GF-D8 (cell line): ENCODE measurements around the gene TBXAS1.

ENCODE experiments used
- DNase-seq: peaks from one replicate; lab custom pipeline; 2025; lab: John Stamatoyannopoulos, UW

Gene TBXAS1

DNA sequence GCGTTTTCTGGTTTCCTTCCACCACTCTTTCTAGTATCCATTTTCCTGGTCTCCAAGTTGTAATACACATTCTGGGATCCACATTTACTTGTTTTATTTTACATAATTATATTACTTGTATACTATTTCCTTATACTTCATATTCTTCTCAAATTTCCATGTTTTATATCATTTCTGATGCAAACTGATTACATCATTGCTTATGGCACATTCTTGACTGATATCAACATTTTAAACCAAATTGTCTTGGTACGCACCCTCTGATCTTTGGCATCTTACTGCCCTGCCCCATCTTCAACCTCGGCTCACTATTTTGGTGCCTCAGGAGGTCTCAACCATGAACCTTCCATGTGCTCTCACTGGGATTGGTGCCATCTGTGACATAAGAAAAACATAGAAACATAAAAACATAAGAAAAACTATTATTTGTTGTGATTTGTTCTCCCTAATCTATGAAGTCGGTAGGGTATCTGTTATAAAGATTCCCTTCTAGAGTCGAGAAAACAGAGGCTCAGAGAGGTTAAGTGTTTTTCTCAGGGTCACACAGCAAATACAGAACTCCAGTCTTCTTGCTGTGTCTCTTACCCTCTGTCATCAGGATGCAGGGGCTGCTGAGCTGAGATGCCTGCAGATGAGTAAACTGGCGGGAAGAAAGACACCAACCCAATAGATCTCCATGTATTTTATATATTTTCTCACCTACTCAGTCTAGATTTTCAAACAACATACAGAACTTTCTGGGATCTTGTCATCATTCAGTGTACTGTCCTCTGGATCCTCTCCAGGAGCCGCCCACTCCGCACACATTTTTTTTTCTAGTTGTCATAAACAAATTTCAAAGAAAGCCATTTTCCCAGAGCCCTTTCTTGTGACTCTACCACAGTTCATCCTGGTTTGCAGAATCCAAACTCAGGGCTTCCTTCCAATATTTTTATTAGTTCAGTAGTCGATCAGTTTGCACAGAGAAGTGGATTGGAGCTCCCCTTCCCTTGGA lies 154.2 kb downstream of the TBXAS1 start:
- DNase-seq = no peak

DNA sequence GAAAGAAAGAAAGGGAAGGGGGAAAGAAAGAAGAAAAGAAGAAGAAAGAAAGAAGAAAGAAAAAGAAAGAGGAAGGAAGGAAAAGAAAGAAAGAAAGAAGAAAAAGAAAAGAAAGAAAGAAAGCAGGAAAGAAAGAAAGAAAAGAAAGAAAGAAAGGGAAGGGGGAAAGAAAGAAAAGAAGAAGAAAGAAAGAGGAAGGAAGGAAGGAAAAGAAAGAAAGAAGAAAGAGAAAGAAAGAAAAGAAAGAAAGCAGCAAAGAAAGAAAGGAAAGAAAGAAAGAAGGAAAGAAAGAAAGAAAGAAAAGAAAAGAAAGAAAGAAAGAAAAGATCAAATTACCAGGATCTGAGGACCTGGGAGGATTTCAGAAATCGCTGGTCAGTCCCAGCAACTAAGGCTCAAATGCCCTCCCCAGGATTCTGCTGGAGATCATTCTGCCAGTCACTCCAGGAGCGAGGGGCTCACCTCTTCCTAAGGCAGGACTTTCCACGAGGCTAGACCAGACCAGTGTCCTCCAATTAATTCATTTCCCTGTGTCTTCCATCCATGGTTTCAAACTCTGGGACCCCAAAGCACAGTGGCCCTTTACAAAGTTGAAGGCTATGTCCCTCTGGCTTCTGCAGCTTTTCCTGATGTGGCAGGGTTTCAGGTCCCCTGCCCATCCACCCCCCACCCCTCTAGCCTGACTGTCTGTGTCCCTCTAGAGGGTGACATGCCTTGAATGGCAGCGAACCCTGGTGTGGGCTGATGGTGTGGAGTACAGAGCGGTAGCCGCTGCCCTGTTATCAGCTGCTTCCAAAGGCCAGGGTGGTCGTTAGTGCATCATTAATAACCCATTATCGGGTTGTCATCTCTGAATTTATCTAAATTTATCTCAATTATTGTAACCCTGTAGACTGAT lies 155.8 kb downstream of the TBXAS1 start:
- no peak for DNase-seq

DNA sequence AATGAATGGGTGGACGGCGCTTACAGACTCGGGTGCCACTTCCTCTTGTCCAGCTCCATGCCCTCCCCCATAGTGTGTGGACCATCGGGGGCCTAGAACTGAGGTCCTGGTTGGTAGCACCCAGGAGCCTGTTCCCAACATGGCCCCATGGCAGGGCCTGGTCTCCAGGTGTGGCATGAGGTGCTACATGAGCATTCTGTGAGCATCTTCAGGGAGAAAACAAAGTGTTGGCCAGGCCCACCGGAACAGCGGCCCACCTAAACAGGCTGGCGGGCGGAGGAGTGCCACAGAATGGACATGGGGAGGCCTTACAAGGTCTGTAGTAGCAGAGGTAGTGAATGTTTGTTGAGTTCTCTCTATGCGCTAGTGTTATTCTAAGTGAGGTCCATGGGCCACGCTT lies 156.7 kb downstream of the TBXAS1 start:
- DNase-seq = no peak

DNA sequence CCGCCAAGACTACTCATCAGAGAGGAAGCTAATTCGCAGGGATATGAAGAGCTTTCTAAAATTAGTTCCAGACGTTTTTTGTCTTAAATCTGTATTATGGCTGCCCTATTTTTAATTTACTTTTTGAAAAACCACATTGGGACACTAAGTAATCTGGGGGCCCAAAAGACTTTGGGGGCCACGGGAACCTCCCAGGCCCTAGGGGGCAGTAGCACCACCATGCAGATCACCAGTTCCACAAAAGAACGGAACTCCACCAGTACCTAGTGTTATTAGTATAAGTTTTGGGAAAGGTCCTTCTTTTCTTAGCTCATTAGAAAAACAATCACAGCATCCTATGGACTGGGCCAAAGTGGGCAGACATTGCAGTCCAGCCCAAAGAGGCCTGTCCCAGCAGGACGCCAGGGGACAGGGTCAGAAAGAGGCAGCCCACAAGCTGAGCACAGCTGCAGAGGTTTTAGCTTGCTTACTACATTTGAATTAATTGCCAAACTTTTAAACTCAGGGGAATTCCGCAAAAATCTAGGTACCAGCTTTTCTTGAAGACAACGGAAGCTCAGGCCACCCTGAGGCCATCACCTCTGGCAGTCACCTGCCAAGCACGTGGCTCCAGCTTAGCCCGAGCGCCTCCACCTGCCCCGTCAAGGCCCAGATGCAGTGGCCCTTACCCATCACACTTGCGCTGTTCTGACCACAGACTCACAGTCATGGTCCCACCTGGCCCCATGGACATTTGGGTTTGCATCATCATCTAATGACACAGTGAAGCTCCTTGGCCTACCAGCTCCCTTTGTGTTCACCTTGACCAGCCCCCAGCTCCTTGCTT lies 158.8 kb downstream of the TBXAS1 start:
- no peak for DNase-seq

DNA sequence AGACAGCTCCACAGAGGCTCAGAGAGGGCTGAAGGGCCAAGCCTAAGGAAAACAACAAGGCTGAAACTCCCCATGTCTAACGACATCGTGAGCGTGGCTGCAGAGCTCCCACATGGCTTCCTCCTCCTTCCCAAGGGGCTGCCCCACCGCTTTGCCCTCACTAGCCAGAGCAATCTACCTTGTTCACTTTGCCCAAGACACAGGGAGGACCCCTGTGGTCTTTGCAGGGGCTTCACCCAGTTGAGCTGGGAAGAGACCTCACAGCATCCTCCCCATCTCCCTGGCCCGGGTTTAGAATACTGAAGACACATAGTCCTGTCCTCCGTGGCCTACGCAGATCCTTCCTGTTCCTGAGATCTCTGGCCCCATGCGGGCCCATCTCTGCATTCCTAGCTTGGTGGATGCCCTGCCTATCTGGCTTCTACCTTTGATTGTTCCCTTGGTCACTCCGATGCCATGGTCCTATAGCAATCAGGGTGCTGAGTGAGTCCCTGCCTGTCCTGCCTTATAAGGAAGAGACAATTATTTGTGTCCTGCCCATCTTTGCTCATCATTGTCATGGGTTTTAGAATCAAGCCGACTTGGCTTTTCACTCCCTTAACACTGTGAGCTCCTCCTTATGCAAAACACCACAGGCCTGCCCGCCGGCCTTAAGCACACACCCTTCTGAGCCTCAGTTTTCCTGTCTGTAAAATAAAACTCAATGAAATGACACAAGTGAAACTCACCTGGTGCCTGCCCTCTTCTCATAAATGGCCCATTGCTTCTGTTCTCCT lies 160.5 kb downstream of the TBXAS1 start:
- no peak for DNase-seq

DNA sequence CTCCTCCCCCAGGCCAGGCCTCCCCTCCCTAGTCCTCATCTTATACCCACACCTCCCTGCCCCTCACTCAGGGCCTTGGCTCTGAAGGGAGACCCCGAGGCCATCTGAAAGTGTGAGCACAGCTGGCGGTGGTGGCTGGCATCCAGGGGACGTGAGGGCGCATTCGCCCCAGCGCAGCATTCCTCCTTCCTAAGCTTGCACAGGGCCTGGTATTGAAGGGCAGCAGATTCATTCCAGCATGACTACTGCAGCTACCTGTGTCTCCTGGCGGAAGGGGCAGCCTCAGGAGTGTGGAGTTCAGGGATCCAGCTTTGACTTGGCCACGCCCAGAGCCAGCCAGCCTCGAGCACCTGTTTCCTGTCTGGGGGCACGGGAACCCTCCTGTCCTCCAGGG lies 161.1 kb downstream of the TBXAS1 start:
- no peak for DNase-seq

DNA sequence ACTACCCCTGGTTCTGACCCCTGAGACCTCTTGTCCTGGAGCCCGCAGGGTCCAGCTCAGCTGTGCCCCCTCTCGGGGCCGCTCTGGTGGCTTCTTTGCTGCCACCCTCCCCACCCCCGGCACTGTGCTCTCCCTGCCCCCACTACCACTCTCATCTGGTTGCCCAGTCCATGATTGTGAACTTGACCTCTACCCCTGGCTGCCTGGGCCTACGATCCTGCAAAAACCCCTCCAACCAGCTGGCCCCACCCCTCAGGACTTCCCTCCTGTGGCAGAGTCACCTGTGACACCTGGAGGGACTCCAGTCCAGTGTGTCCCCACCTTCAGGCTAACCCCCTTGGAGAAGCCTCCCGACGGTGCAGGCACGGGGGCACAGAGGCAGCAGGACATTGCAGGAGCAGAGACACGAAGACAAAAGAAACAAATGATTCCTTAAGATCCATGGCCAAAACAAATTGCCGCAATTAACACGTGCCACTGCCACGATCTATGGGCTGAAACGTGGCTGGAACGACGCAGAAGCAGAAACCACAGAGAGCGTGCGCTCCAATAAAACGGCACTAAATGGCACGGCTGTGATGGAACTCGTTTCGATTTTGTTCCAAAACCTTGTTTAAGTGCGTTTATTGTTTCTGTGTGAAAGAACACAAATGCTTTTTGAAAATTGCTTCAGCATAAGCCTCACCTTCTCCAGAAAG lies 161.7 kb downstream of the TBXAS1 start:
- no peak for DNase-seq

DNA sequence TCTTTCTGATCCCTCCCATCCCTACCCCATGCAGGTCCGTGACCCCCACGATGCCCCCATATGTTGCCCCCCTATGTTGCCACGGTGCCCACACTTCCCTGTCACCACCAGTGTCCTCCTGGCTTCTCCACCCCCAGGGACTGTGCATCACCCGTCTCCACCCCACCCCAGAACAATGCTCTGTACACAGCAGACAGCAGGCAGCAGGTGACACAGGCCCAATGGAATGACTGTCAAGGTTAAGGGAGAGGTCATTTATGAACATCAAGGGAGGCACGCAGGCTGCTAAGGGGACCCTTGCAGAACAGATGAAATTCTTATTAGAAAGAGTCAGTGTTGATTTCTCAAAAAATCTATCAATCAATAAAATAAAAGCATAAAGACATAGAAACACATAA lies 162.2 kb downstream of the TBXAS1 start:
- DNase-seq = no peak

DNA sequence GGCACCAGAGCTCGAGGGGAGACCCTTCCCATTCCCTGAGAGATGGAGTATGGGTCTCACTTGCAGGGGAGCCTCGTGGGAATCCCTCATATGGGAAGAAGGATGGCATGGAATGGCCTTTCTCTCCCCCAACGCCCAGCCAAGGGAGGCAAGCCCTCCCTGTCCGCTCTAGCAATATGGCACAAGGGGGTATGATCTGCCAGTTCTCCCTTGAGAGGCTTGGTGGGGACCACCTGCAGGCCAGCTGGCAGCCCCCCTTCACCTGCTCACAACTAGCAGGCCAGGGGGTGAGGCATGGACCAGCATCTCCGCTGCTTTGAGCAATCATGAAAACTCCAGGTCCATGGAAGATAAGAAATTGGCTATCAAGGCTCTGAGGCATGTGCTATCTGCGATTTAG lies 162.8 kb downstream of the TBXAS1 start:
- no peak for DNase-seq

DNA sequence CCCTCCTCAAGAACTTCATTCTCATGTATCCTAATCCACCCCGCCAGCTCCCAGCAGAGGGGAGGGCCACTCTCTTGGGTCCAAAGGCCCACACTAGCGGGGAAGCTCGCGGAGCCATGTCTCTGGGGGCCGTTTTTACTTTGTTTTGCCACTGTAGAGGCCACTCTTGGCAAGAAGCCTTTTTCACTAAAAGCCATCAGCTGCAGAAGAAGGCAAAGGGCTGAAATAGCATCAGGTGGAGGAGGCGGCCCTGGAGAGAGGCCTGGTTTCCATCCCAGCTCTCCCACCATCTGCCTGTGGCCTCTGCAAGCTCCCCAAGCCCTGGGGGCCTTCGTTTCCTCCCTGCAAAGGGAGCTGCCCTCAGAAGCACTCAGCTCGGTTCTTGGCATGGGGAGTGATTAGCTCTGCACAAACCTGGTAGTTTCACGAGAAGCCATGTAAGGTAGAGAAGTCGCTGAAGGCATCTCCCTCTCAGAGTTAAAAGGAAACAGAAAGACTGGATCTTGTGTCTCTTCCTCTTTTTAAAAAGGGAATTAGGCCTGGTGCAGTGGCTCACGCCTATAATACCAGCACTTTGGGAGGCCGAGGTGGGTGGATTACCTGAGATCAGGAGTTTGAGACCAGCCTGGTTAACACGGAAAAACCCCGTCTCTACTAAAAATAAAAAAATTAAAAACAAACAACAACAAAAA lies 163.4 kb downstream of the TBXAS1 start:
- no peak for DNase-seq

DNA sequence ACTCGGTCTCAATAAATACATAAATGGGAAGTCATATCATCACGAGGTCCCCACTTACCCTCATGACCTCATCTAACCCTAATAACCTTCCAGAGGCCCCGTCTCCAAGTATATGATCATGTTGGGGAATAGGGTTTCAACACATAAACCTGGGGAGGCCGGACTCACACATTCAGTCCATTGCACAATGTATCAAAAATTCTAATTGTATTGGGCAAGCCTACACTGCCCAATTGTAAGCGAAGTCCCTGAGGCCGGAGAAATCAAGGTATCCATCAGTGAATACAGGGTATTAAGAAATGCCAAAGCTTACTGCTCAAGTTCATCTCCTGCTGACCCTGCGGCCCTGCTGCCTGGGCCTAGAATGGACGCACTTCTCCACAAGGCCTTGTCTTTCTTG lies 164.1 kb downstream of the TBXAS1 start:
- no peak for DNase-seq

DNA sequence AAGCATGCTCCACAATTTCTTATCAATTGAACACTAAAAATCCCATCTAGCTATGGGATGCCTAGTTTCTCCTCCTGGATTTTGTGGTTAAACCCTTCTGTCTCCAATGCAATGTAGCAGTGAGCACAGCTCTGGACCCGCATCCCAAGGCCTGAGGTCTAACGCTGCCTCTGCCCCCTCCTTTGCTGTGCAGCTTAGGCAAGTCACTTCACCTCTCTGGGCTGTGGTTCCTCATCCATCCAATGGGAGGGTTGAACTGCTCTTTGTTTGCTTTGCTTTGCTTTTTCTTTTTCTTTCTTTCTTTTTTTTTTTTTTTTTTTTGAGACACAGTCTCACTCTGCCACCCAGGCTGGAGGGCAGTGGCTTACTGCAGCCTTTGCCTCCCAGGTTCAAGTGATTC lies 164.5 kb downstream of the TBXAS1 start:
- DNase-seq = no peak

DNA sequence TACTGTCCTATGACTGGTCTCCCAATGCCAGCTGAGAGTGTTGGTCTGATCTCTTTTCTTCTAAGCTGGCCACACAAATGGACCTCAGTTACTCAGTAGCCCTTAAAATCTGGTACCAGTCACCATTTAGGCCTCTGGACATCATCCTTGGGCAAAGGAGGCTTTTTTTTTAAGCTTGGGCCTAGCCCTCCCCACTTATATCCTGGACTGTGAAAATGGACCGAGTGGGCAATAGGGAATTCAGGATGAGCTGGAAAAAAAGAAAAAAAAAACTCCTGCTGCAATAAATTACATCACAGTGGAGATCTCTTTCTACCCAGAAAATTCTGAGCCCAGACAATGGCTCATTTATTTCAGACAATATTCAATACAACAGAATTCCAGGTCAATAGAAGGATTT lies 165.3 kb downstream of the TBXAS1 start:
- no peak for DNase-seq

DNA sequence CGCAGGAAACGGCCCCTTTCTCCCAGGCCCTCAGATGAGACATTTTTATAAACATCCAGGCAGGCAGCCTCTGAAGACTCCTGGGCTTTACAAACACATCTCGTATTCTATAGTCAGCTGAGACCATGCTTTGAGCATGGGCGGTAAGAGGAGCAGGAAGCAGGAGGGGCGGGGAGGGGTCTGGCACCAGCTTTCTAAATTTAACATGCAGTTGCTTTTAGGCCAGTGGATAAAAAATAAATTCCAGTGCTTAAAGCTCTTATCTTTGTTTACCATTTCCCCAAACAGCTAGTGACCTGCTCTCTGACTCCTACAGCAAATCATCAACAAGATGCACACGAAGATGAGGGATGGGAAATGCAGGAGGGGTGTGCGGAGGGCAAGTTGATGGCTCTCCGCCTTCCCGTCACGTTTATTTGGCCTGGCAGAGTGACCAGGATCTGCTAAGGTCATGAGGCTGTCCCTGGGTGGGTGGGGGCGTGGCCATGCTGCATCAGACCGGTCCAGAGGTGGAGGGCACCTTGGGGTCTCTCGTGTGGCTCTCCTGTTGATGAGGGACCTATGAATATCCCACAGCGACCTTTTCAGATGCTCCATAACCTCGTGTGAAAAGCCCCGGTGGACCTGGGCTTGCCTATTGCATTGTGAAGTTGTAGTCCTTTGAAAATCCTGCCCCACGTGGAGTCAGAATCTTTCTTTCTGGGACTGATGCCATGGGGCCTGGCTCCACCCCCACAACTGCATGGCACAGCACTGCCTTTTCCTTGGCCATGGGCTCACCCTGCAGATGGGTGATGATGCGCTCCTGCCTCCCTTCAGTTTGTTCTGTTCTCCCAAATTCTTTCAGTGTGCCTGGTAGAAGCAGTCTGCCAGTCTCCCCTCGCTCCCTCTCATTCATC lies 166.2 kb downstream of the TBXAS1 start:
- DNase-seq = no peak

DNA sequence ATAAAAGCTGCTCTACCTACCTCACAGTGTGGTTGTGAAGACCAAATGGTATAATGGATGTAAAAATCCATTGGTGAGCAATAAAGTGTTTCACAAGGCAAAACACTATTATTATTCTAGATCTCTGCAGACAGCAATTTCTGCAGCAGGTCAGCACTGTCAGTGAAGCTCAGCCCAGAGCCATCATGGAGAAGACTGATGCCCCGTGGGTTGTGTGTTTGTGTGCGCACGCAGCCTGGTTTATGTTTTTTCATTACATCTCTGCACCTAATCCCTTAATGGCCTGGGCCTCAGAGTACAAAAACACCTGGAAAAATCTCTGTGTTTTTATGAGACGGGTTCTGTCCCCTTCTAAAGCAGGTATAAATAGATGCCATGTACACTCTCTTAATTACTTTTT lies 169.5 kb downstream of the TBXAS1 start:
- DNase-seq = no peak

DNA sequence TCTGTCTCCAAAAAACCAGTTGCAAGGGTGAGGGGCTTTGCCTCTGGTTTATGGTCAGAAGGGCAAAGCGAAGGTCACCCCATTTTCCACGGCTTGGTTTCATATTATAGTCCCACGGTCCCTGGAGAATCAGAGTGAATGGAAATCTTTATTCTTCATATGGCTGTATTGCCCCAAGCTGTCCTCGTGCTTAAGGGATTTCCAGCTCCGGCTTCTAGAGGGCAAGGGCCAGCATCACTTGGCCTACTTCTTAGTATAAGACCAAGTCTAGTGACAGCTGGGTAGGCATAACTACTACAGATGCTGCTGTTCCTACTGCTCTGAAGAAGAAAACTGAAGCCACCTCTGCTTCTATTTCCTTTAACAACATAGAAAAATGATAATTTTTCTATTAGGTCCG lies 170.5 kb downstream of the TBXAS1 start:
- DNase-seq = no peak

DNA sequence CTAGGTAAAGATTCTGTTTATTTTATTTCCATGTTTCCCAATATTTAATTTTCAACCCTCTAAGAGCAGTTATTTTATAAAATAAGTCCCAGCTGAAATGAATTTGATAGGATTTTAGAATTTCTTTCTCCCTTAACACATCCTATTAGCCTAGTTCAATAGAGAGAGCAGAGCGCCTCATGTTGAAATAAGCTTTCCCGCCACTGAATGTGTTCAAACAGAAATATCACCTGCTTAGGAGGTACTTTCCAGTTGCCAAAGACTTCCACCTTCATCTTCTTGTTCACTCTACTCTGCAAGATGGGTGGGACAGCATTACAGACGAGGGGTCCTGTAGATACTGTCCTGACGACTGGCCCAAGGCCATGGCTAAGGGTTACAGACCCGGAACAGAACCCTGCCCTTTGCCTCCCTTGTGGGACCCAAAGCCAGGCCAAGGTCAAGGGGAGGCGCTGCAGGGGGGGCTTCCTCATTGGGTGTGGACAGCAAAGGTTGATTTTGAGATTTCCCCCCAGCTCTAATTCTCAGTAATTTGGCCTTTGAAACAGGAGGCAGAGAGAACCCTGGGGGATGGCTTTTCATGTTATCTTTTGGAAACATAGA lies 171.7 kb downstream of the TBXAS1 start:
- DNase-seq = no peak

DNA sequence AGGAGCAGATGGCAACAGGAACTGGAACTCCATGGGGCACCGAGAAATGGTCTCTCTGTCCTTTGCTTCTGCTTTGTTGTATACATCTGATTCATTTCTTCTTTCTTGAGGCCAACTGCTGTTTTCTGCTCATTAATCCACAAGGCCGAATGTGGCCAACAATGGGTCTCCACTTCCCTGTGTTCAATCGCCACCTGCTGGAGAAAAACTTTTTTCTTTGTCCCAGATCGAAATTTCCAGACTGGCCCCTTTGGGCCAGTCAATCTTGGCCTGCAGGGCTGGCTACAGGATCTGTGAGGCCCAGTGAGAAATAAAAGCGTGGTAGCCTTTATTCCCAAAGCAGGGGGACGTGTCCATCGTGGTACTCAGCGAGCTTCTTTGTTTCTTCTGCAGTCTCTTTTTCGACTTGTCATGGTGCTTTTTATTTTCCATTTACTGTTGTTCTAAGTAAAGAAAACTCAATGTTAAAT lies 174.9 kb downstream of the TBXAS1 start:
- DNase-seq = no peak
